ENCODE results near the gene STK39. TPM values are rescaled to one million over a fixed set of nuclear protein-coding genes. Genes with fewer than 3 reads are reported as not detected.

The STK39 gene
- total and polyA plus RNA-seq, 9 of the 15 experiments (the other 6 are each of a cell fraction or from before 2014, with no cell fraction given): 0.19 to 0.76 (median 0.51) TPM

GRCh38 chr2:168246483-168247340 is 683 bp downstream of the STK39 start (continued):
- TF ChIP-seq ZNF699 (CRISPR knock-in tag; IDR thresholded peaks at IDR 0.05; ENCODE audit: insufficient replicate concordance): no peak
- TF ChIP-seq ZFX (CRISPR knock-in tag; IDR thresholded peaks at IDR 0.05): no peak
- TF ChIP-seq PRPF4 (IDR thresholded peaks at IDR 0.05; ENCODE audit: insufficient read depth, low read depth, low read length, poor library complexity, severe bottlenecking): peak; percentile 30
- no peak for TF ChIP-seq PYGO2 (tag; IDR thresholded peaks at IDR 0.05)
- TF ChIP-seq ARID3A (IDR thresholded peaks at IDR 0.05; ENCODE audit: borderline replicate concordance, low read depth, low read length): no peak
- TF ChIP-seq SREBF2 (CRISPR knock-in tag; IDR thresholded peaks at IDR 0.05): no peak
- peak; percentile 45; the same call in 1 of the 2 replicates for TF ChIP-seq CREB1 (IDR thresholded peaks at IDR 0.05)
- no peak for TF ChIP-seq CREB1 (CRISPR knock-in tag; IDR thresholded peaks at IDR 0.05)
- no peak for TF ChIP-seq HMG20B (CRISPR knock-in tag; IDR thresholded peaks at IDR 0.05)
- no peak for TF ChIP-seq NCOA2 (IDR thresholded peaks at IDR 0.05; ENCODE audit: partially characterized antibody in 2 of 2)
- TF ChIP-seq GTF2F1 (IDR thresholded peaks at IDR 0.05; ENCODE audit: low read depth, low read length): no peak
- TF ChIP-seq ZNF253 (CRISPR knock-in tag; conservative IDR thresholded peaks at IDR 0.05): no peak
- TF ChIP-seq SRSF9 (IDR thresholded peaks at IDR 0.05; ENCODE audit: borderline replicate concordance, low read depth, low read length): no peak
- peak in 1 of 3 experiments; percentile 9 for TF ChIP-seq YY1 (IDR thresholded peaks at IDR 0.05; ENCODE audit: borderline replicate concordance in 1 of 3, control insufficient read depth in 1 of 3, extremely low read depth in 1 of 3, insufficient read depth in 3 of 3, insufficient read length in 1 of 3, insufficient replicate concordance in 2 of 3, low read depth in 1 of 3, low read length in 2 of 3)
- TF ChIP-seq ID3 (CRISPR knock-in tag; IDR thresholded peaks at IDR 0.05): no peak
- TF ChIP-seq ID3 (tag; IDR thresholded peaks at IDR 0.05): 0 out of 2 replicates have a peak, but pooled peaks have one; percentile 38
- no peak for TF ChIP-seq MCM7 (IDR thresholded peaks at IDR 0.05)
- no peak for TF ChIP-seq DNMT1 (IDR thresholded peaks at IDR 0.05)
- no peak for TF ChIP-seq ZNF655 (CRISPR knock-in tag; IDR thresholded peaks at IDR 0.05)
- peak; percentile 56 for TF ChIP-seq MYC (IDR thresholded peaks at IDR 0.05; ENCODE audit: low read depth, low read length)
- no peak for TF ChIP-seq MYC (CRISPR knock-in tag; IDR thresholded peaks at IDR 0.05; ENCODE audit: borderline replicate concordance, low read depth)
- TF ChIP-seq ELF2 (CRISPR knock-in tag; IDR thresholded peaks at IDR 0.05): no peak
- no peak for TF ChIP-seq GTF2A2 (tag; IDR thresholded peaks at IDR 0.05)
- TF ChIP-seq NR3C1 (CRISPR knock-in tag; IDR thresholded peaks at IDR 0.05): peak; percentile 26; the same call in 1 of the 2 replicates
- TF ChIP-seq ZNF143 (CRISPR knock-in tag; IDR thresholded peaks at IDR 0.05): no peak
- no peak for TF ChIP-seq ZBTB1 (CRISPR knock-in tag; IDR thresholded peaks at IDR 0.05; ENCODE audit: borderline replicate concordance, low read depth)

Data from K562 (cell line).